ENCODE measurements around the gene DAGLA.

DAGLA gene

DNA sequence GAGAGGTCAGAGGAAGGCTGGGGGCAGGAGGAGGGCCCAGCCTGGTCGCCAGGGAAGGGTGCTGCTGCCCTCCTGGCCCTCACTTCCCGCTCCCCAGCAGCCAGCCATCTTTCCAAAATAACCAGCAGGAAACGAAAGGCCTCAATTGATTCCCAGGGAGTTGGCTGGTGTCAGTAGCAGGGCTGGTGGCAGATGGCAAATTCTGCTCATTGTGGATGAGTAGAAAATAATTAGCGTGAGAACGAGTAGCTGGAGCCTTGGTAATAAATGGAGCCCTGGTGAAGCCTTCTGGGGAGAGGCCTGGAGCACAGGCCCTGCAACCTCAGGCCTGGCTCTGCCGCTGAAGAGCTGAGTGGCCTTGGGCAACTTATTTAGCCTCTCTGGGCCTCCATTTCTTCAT, 31.3 kb downstream of the DAGLA start:
- no peak for DNase-seq

GRCh38 chr11:61712314-61712713, 32.1 kb downstream of the DAGLA start:
- no peak for DNase-seq

DNA sequence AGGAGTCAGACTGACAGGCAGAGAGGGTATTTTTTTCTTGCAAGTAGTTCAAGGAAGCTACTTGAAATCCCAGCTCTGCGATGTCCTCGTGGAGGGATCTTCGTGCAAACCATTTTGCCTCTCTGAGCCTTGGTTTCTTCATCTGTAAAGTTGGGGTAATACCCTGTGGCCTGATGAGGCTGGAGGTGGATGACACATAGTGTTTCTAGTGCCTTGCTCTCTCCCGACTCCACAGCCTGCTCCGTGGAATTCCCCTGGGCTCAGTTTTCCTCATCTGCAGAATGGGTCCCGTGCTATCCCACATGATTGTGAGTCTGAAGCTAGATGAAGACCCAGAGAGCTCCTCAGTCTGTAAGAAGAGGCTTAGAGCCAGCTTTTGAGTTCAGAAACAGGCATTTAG, 32.7 kb downstream of the DAGLA start:
- no peak for DNase-seq

DNA sequence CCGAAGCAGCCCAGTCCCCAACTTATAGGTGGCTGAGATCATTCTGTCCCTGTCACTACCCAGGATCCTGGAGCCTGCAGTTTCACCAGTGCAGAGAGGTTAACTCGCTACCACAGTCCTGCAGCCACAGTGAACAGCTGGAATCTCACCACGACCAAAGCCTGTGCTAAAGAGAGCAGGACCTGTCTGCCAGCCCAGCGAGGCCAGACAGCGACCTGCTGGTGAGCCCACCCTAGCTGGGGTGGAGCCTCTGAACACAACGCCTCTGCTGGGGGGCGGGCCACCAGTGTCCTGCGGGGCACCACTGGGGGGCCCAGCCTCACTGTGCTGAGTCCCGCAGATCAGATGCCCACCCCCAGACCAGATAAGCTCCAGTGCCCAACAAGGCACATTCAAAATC, 33.3 kb downstream of the DAGLA start:
- no peak for DNase-seq

DNA sequence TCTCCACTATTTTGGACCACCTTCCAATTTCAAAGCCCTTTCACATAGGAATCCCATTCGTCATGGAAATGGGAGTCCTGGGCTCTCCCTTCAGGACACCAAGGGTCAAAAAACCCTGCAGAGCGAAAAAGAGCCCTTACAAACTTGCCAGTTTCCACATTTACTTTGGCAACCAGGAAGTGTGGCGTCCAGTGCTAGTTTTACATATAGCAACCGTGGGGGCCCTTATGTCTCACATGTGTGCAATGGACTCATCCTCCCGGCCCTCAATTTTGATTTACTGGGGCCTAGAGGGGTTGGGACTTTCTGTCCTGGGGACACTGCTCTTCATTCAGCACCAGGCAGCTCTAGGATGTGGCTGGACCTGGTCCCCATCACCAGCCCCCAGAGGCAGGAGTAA, 33.7 kb downstream of the DAGLA start:
- DNase-seq, result no peak

DNA sequence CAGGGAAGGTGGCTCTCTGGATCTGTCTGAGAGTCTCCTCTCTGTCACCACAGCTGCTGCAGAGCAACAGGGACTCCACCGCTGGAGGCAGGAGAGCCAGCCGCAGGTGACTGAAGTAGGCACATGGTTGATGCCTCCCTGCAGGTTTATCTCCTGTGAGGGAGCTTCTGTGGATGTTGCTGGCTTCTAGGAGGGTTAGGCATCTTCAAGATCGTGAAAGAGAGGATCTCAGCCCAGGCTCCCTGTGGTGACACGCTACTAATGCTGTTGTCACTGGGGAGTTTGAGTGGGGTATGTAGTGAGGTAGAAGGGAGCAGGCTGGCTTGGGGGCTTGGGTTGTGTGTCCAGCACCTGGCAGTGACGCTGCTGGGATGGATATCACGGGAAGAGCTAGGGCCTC, 34.1 kb downstream of the DAGLA start:
- no peak for DNase-seq

DNA sequence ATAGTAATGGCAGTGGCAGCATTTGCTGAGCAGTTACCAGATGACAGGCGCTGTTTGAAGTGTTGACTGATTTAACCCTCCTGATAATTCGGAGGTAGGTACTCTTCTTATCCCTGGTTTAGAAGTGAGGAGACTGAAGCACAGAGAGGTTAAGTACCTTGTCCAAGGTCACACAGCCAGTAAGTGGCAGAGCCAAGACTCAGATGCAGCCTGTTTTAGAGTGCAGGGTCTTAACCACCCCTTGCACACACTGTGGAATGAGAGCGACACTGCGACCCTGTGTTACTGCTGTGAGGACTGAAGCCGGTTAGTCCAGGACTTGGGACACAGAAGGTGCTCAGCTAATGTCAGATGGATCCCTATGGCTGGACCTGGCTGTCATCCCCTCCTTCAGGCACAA, 34.7 kb downstream of the DAGLA start:
- DNase-seq, result no peak

DNA sequence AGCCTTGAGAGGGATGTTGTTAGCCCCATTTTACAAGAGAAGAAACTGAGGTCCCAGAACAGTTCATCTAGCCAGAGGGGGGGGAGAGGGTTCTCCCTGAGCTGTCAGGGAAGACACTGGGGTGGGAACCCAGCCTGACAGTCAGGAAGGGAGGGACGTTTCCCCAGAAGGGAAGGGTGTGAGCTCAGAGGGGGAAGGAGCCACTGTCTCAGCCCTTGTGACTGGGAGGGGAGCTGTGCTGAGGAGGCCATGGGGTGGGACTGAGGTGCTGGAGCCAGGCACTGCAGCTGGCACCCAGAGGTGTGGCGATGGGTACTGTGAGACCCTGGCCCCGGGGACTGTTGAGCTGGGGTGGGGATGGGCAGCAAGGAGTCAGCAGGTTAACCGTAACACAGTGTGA, 35.7 kb downstream of the DAGLA start:
- DNase-seq, result no peak

DNA sequence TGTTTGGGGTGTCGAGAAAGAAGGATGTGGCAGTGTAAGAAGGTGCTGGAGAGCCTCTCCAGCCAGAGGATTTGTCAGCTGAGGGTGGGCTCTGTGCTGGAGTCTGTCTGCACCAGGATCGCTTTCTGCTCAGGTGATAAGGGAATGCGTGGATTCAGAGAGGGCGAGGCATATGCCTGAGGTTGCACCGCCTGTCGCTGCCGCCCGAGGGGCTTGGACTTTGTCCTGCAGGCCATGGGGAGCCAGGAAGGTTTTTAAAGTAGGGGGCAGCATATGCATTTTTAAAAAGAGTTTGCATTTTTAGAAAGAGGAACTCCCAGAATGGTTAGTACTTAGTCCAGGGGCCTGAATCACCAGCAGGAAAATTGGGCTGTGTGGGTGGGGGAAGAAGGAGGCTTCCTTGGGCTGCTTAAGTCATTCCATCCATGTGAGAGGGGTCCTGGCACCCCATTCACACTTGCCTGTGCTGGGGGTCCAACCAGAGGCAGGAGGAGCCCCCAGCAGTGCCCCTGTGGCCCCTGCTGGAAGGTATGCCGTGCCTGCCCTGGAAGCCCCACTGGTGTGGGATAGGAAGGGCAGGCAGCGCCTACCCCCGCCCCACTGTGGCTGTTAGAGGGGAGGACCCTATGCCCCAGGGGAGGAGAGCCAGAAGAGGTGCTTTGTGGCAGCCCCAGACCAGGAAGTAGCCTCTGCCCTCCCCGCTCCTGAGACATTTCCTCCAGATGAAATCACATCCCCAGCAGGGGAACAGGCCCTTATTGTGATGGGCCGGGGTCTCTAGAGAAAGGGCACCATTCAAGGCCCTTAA, 36.5 kb downstream of the DAGLA start:
- DNase-seq, result no peak

DNA sequence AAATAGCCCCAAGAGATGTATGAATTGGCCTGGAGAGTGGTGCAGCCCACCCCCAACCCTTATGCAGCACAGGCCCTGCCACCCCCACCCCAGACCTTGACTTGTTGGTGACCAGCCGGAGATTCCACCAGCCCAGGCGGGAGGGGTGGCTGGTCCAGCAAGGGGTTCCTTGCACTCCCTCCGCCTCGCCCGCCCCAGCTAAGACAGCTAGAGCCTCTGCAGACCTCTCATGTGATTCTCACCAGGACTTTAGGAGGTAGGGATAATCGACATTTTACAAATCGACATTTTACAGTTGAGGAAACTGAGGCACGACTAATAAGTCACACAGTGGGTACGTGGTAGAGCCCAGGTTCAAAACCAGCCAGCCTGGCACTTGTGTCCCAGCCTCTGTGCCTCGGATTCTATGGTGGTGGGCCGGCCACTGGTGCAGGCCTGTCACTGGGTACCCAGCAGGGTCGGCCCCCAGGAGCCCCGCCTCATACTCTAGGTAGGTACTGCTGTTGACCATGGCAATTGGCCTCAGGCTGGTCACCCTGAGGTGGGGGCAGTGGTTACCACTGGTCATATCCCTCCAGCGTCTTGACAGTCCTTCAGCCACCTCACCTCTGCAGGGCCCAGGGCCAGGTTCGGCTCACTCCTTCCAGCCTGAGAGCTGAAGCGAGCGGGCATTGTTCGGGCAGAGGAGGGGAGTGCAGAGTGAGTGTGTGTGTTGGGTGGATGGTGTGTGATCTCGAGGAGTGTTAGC, 37.3 kb downstream of the DAGLA start:
- no peak for DNase-seq

- no peak for DNase-seq
Observed at GRCh38 chr11:61718046-61718531, 37.9 kb downstream of the DAGLA start.

- DNase-seq, result no peak
Observed at GRCh38 chr11:61718621-61719302, 38.6 kb downstream of the DAGLA start.

DNA sequence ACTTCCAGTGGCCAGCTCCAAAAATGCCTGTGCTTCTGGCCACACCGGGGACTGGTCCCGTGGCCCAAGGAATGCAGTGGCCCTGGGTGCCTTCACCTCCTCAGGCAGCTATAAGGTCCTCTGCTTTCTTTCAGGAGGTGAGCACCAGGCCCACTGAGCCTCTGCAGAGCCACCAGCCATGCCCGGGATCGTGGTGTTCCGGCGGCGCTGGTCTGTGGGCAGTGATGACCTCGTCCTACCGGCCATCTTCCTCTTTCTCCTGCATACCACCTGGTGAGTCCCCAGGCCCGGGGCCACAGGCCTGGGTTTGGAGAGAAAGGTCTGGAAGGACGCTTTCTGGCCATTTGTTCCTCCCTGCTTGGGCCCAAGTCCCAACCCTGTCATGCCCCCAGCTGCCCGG, 39.8 kb downstream of the DAGLA start:
- DNase-seq, result no peak

DNA sequence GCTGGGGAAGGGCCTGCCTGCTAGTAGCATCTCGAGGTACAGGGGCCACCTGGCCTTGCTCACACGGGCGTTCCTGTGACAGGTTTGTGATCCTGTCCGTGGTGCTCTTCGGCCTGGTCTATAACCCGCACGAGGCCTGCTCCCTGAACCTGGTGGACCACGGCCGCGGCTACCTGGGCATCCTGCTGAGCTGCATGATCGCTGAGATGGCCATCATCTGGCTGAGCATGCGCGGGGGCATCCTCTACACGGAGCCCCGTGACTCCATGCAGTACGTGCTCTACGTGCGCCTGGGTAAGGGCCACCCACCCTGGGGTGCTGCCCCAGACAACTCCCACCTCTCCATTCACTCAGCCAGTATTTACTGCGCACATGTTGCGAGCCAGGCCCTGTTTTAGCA, 40.4 kb downstream of the DAGLA start:
- no peak for DNase-seq

DNA sequence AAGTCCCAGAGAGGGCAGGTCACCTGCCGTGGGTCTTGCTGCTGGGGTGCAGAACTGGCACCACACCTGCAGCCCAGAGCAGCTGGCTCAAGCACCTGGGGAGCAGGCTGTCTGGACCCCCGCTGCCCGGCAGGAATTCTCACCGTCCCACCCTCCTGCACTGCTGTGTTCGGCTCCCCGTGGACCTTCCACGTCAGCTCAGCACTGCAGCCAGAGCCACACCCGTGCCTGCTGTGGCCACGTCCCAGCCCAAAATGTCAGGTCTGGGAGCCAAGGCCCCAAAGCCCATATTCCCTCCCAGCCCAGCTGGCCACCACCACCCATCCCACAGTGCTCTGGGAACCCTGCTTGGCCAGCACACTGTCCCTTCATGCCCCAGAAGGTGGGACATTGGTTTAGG, 44.2 kb downstream of the DAGLA start:
- no peak for DNase-seq

DNA sequence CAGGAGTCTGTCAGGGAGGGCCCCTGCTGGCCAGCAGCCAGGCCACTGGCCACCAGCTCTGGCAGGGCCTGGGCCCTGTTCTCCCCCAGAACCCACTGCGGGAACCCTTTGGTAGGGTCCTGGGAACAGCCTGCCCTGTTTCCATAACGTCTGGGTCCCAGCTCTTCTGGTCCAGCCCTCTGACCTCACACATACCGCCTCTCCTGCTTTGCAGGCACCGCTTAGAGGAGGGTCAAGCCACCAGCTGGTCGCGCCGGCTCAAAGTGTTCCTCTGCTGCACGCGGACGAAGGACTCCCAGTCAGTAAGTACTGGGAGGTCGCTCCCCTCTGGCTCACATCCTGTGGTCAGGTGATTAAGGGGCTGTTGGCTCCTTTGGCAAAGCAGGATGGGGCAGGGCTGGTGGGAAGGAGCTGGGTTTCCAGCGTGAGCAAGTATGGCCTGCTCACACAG, 45.6 kb downstream of the DAGLA start:
- no peak for DNase-seq

- DNase-seq, result no peak
Observed at GRCh38 chr11:61726775-61727174, 46.6 kb downstream of the DAGLA start.

GRCh38 chr11:61727401-61727811, 47.2 kb downstream of the DAGLA start:
- no peak for DNase-seq

- DNase-seq, result no peak
Observed at GRCh38 chr11:61728066-61728939, 48.1 kb downstream of the DAGLA start.

DNA sequence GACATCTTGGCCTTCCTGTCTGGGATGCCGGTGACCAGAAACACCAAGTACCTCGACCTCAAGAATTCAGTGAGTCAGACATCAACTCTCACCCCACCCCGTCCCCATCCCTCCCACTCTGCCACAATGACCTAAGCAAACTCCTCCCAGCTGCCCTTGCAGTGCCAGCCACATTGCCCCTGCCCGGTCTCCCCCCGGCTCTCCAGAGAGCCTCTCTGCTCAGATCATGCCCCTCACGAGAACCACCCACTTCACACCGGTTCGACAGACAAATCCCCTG, 48.7 kb downstream of the DAGLA start:
- DNase-seq, result no peak

GRCh38 chr11:61730240-61730994, 50.2 kb downstream of the DAGLA start:
- no peak for DNase-seq

Data from activated CD4-positive, alpha-beta T cell treated with anti-CD3 and anti-CD28 coated beads, Interleukin-2, amount 50 U/mL, for 48 hours (primary cell).